Karpas-422 (cell line): Measurements from ENCODE around the gene APAF1. TPM values are rescaled to one million over a fixed set of nuclear protein-coding genes. Genes with fewer than 3 reads are reported as not detected.

Experiments
- DNase-seq: peaks from one replicate; pipeline ENCODE4 v3.0.0-alpha.2; 2015
- H2AFZ ChIP-seq: fragments of 200-600 bp; sonication (generic); 2 replicates; pipeline ENCODE4 v1.6.1; 2014; ENCODE audit warnings: antibody characterized with exemption, low read length, mixed read lengths
- H3K27ac ChIP-seq: fragments of 200-600 bp; sonication (generic); 2 replicates; pipeline ENCODE4 v1.5.1; 2014; ENCODE audit warnings: mild to moderate bottlenecking, low read length, moderate library complexity
- H3K27me3 ChIP-seq: fragments of 200-600 bp; sonication (generic); 2 replicates; pipeline ENCODE4 v1.6.1; 2014; ENCODE audit warnings: low read length, mixed read lengths
- H3K36me3 ChIP-seq: fragments of 200-600 bp; sonication (generic); 2 replicates; pipeline ENCODE4 v1.6.1; 2014; ENCODE audit warnings: low read length, mixed read lengths; ENCODE audit not compliant: insufficient read depth
- H3K4me1 ChIP-seq: fragments of 200-600 bp; sonication (generic); 2 replicates; pipeline ENCODE4 v1.6.1; 2014; ENCODE audit warnings: mild to moderate bottlenecking, low read length, mixed read lengths
- H3K4me2 ChIP-seq: fragments of 200-600 bp; sonication (generic); 2 replicates; pipeline ENCODE4 v1.6.1; 2014; ENCODE audit warnings: low read length, low read depth, mild to moderate bottlenecking; ENCODE audit not compliant: poor library complexity, severe bottlenecking
- H3K4me3 ChIP-seq: fragments of 200-600 bp; sonication (generic); 2 replicates; pipeline ENCODE4 v1.5.1; 2014; ENCODE audit warnings: mild to moderate bottlenecking, antibody characterized with exemption, low read length, mixed read lengths
- H3K79me2 ChIP-seq: fragments of 200-600 bp; sonication (generic); 2 replicates; pipeline ENCODE4 v1.6.1; 2014; ENCODE audit warnings: mild to moderate bottlenecking, low read length, mixed read lengths
- H3K9ac ChIP-seq: fragments of 200-600 bp; sonication (generic); 2 replicates; pipeline ENCODE4 v1.6.0; 2014; ENCODE audit warnings: low read length
- H3K9me2 ChIP-seq: fragments of 200-600 bp; sonication (generic), shearing (Covaris generic); replicated peaks from 2 replicates; pipeline ENCODE4 v1.6.0; 2014; ENCODE audit warnings: mild to moderate bottlenecking, low read length, moderate library complexity; ENCODE audit not compliant: insufficient read depth
- H3K9me3 ChIP-seq: fragments of 300-700, 200-600 bp; sonication (generic); 2 replicates; pipeline ENCODE4 v1.6.1; 2014; ENCODE audit warnings: low read length, mixed read lengths
- H4K20me1 ChIP-seq: fragments of 200-600 bp; sonication (generic); 2 replicates; pipeline ENCODE4 v1.6.1; 2014; ENCODE audit warnings: mild to moderate bottlenecking, antibody characterized with exemption, low read length, low read depth; ENCODE audit not compliant: insufficient read depth
- total RNA-seq: library from RNA; depleted of rRNA; stranded (reverse); fragments of >200 nt; shearing (Covaris generic); gene quantifications from 2 replicates; pipeline ENCODE4 v1.2.3, GENCODE V29; 2014; ENCODE audit warnings: low replicate concordance

The APAF1 gene
- total RNA-seq, 1 experiment from 2014 or later = 63.3 TPM

GRCh38 chr12:98725476-98726247 lies 80.6 kb downstream of the APAF1 start:
- H3K79me2 ChIP-seq = no peaks in the 10 kb centered on the region
- H4K20me1 ChIP-seq = no peaks in the 10 kb centered on the region
- H3K9me3 ChIP-seq = no peaks in the 10 kb centered on the region
- H3K9me2 ChIP-seq = no peaks in the 10 kb centered on the region
- no peak overlapping the region for H2AFZ ChIP-seq
- peaks cover 24% of the 10 kb centered on the region; the same call in 1 of the 2 replicates for H3K36me3 ChIP-seq
- H3K4me2 ChIP-seq = no peak overlapping the region
- no peak overlapping the region for H3K4me3 ChIP-seq
- H3K9ac ChIP-seq = no peak overlapping the region
- no peak overlapping the region for H3K27ac ChIP-seq
- H3K4me1 ChIP-seq = peaks cover 20% of the 10 kb centered on the region
- no peaks in the 10 kb centered on the region for H3K27me3 ChIP-seq
- peak; percentile 64 for DNase-seq

- Histone ChIP-seq H3K9me2 (no peaks in the 10 kb centered on the region), H3K4me1 (peaks cover 9% of the 10 kb centered on the region), H2AFZ (no peak overlapping the region), H3K36me3 (peaks cover 30% of the 10 kb centered on the region), H3K4me2 (no peak overlapping the region), H3K9ac (no peak overlapping the region), H3K27ac (no peak overlapping the region), H3K4me3 (no peak overlapping the region), H3K9me3 (no peaks in the 10 kb centered on the region), H4K20me1 (no peaks in the 10 kb centered on the region), H3K79me2 (no peaks in the 10 kb centered on the region), H3K27me3 (no peaks in the 10 kb centered on the region)
- DNase-seq = peak; percentile 45
These were observed 82.1 kb downstream of the APAF1 start for GRCh38 chr12:98727196-98727595.

- DNase-seq = no peak
- Histone ChIP-seq H3K4me2 (no peak overlapping the region), H3K9ac (no peak overlapping the region), H3K4me3 (no peak overlapping the region), H3K9me2 (no peaks in the 10 kb centered on the region), H3K27ac (no peak overlapping the region), H3K4me1 (peaks cover 9% of the 10 kb centered on the region), H3K9me3 (no peaks in the 10 kb centered on the region), H3K27me3 (no peaks in the 10 kb centered on the region), H3K36me3 (peaks cover 27% of the 10 kb centered on the region), H4K20me1 (no peaks in the 10 kb centered on the region), H2AFZ (no peak overlapping the region), H3K79me2 (no peaks in the 10 kb centered on the region)
These were observed 85.3 kb downstream of the APAF1 start for GRCh38 chr12:98730412-98730811.

- no peak for DNase-seq
- no peak overlapping the region for H2AFZ ChIP-seq
These were observed 88.7 kb downstream of the APAF1 start for GRCh38 chr12:98733667-98734350.

GRCh38 chr12:98735821-98736220 lies 90.7 kb downstream of the APAF1 start:
- no peaks in the 10 kb centered on the region for H3K9me3 ChIP-seq
- no peak overlapping the region for H3K9ac ChIP-seq
- peaks cover 8% of the 10 kb centered on the region for H3K36me3 ChIP-seq
- no peak overlapping the region for H3K27ac ChIP-seq
- no peak overlapping the region for H3K4me3 ChIP-seq
- H3K79me2 ChIP-seq = no peaks in the 10 kb centered on the region
- no peaks in the 10 kb centered on the region for H3K9me2 ChIP-seq
- H3K4me1 ChIP-seq = no peaks in the 10 kb centered on the region
- no peaks in the 10 kb centered on the region; the same call in 1 of the 2 replicates for H3K27me3 ChIP-seq
- H3K4me2 ChIP-seq = no peak overlapping the region
- H2AFZ ChIP-seq = no peak overlapping the region
- H4K20me1 ChIP-seq = no peaks in the 10 kb centered on the region
- no peak for DNase-seq

More at GRCh38 chr12:98733667-98734350, 88.7 kb downstream of the APAF1 start:
- no peaks in the 10 kb centered on the region for H3K27me3 ChIP-seq
- H3K4me1 ChIP-seq = no peaks in the 10 kb centered on the region
- H4K20me1 ChIP-seq = no peaks in the 10 kb centered on the region
- H3K36me3 ChIP-seq = peaks cover 12% of the 10 kb centered on the region
- H3K4me2 ChIP-seq = no peak overlapping the region
- no peak overlapping the region for H3K27ac ChIP-seq
- no peak overlapping the region for H3K4me3 ChIP-seq
- no peaks in the 10 kb centered on the region for H3K79me2 ChIP-seq
- no peak overlapping the region for H3K9ac ChIP-seq
- H3K9me2 ChIP-seq = no peaks in the 10 kb centered on the region
- no peaks in the 10 kb centered on the region for H3K9me3 ChIP-seq

GRCh38 chr12:98736352-98737321 lies 91.5 kb downstream of the APAF1 start:
- Histone ChIP-seq H3K4me3 (no peak overlapping the region), H2AFZ (no peak overlapping the region), H3K36me3 (0 out of 2 replicates have a peak, but pooled peaks cover 3% of the 10 kb centered on the region), H4K20me1 (no peaks in the 10 kb centered on the region), H3K9me3 (no peaks in the 10 kb centered on the region), H3K9me2 (no peaks in the 10 kb centered on the region), H3K9ac (no peak overlapping the region), H3K4me1 (peaks cover 2% of the 10 kb centered on the region), H3K79me2 (no peaks in the 10 kb centered on the region), H3K27ac (no peak overlapping the region), H3K4me2 (no peak overlapping the region), H3K27me3 (no peaks in the 10 kb centered on the region; the same call in 1 of the 2 replicates)
- DNase-seq = no peak

GRCh38 chr12:98737322-98737712 lies 92.2 kb downstream of the APAF1 start:
- no peaks in the 10 kb centered on the region for H3K9me3 ChIP-seq
- H3K9ac ChIP-seq = no peak overlapping the region
- H3K4me2 ChIP-seq = no peak overlapping the region
- H3K27ac ChIP-seq = no peak overlapping the region
- no peak overlapping the region for H2AFZ ChIP-seq
- 0 out of 2 replicates have a peak, but pooled peaks cover 3% of the 10 kb centered on the region for H3K36me3 ChIP-seq
- DNase-seq = no peak
- H3K4me1 ChIP-seq = peaks cover 6% of the 10 kb centered on the region
- H3K4me3 ChIP-seq = no peak overlapping the region
- no peaks in the 10 kb centered on the region; the same call in 1 of the 2 replicates for H3K27me3 ChIP-seq
- no peaks in the 10 kb centered on the region for H4K20me1 ChIP-seq
- H3K79me2 ChIP-seq = no peaks in the 10 kb centered on the region
- no peaks in the 10 kb centered on the region for H3K9me2 ChIP-seq
